GM12801 (cell line): ENCODE data around the gene MBD3.

Experiments
- TF ChIP-seq, protein P1 (sequence below): IDR thresholded peaks from one replicate; pipeline ENCODE4 v1.5.1; 2011; ENCODE audit warnings: control low read depth; ENCODE audit not compliant: insufficient read length; ENCODE audit errors: extremely low read depth

The MBD3 gene

DNA sequence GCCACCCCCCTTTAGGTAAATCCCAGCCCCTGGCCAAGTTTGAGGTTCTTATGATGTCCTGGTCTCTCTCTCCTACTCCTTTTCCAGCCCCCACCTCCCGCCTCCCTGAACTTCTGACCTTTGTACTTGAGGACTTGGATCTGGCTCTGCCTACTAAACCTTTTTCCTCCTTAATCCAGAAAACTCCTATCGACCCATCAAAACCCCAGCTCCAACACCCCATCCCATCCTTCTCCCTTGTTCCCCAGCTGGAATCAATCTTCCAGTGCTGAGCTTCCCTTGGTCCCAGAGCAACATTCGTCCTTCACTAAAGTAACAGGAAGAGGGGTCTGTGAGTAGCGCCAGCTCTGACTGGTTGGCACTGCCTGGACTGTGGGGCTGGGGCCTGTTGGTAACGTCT, 29.9 kb upstream of the MBD3 start:
- TF ChIP-seq, protein P1, sequence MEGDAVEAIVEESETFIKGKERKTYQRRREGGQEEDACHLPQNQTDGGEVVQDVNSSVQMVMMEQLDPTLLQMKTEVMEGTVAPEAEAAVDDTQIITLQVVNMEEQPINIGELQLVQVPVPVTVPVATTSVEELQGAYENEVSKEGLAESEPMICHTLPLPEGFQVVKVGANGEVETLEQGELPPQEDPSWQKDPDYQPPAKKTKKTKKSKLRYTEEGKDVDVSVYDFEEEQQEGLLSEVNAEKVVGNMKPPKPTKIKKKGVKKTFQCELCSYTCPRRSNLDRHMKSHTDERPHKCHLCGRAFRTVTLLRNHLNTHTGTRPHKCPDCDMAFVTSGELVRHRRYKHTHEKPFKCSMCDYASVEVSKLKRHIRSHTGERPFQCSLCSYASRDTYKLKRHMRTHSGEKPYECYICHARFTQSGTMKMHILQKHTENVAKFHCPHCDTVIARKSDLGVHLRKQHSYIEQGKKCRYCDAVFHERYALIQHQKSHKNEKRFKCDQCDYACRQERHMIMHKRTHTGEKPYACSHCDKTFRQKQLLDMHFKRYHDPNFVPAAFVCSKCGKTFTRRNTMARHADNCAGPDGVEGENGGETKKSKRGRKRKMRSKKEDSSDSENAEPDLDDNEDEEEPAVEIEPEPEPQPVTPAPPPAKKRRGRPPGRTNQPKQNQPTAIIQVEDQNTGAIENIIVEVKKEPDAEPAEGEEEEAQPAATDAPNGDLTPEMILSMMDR, result no peak

DNA sequence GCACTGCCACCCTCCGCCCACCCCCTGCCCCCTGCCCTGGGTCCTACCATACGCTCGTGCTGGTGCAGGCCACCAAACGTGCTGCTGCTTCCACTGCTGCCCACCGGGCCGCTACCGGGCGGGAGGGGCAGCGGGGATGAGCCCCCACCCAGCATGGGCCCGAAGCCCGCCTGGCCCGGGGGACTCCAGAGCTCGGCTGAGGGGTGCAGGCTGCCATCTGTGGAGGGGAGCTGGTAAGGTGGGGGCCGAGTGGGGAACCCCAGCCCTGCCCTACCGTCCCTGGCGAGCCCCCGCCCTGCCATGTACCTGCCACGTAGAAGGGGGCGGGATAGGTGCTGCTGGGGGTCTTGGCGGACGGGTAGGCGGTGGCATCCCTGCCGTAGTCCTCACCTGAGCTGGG, 29.3 kb upstream of the MBD3 start:
- TF ChIP-seq, protein P1, result no peak

DNA sequence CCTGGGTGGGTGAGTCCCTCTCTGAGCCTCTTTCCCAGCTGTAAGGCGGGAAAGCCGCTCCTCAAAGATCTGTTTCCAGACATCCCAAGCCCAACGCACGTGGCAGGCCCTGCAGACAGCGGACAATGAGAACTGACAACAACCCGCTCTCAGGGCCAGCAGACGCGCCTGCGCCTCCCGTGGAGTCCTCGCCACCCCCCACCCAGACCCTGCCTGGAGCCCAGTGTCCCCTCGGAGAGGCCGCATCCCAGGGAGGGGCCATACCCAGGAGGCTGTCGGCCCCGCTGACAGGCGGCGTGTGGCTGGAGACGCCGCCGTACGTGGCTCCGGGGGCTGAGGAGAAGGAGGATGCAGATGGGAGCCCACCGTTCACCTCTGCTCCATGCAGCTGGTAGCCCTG, 28.9 kb upstream of the MBD3 start:
- TF ChIP-seq, protein P1, result no peak

DNA sequence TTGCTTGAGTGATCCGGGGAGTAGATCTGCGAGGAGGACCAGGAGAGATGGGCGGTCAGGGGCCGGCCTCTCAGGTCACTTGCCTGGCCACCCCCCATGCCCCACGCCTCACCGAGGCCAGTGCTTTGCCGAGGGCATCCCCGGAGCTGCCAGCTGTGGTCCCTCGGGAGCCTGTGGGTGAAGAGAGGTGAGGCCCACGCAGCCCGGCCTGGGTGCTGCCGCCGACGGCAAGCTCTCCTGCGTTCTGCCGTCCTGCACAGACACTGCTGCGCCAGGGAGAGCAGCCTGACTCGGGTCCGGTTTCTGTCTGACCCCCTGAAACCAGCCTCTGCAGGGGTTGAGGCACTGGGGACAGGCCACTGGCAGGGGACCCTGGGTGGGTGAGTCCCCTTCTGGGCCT, 28.4 kb upstream of the MBD3 start:
- TF ChIP-seq, protein P1, result no peak

DNA sequence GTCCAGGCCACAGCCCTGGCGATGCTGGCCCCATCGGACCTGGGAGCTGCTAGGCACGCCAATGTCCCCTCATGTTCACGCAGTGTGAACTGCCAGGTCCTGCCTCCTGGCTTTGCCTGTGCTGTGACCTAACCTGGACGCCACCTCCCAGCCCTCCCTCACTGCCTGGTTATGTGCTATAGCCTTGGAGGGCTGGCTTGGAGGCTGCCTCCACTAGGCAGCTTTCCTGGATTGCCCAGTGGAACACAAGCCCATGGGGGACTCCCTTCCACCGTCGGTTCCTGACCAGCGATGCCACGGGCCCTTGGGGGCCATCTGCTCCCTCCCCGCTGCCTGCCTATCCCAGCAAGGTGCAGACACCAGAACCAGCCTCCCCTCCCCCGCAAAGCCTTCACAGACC, 27.8 kb upstream of the MBD3 start:
- TF ChIP-seq, protein P1, result no peak

DNA sequence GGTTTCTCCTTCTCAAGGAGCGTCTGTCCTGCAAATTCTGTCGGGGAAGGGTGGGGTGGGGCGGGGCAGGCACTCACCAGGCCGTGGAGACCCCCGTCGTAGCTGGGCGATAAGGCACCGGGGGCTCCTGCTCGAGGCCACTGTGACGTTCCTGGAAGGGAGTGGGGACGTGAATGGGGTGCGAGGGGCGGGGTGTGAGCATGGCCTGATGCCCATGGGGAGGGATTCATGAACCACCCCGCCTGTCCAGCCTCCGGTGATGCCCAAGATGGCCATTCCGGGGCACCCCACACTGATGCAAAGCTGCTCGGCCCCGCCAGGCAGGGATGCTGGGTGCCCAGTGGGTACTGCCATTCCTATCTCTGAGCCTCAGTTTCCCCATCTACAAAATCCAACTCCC, 27.0 kb upstream of the MBD3 start:
- TF ChIP-seq, protein P1, result no peak

DNA sequence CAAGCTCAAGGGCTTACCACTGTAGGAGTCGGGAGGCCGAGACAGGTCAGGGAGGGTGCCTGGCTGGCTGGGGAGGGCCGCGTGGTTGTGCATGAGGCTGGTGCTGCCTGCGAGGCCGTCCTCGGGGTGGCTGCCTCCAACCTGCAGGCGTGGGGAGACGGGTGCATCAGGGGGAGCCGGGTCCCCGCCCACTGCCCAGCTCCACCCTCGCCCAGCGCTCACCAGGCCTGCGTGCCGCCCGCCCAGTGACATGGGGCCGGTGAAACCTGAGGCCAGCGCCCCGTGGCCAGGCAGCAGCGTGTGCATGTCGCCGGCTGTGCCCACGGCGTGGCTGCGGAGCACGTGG, 26.4 kb upstream of the MBD3 start:
- TF ChIP-seq, protein P1, result no peak

DNA sequence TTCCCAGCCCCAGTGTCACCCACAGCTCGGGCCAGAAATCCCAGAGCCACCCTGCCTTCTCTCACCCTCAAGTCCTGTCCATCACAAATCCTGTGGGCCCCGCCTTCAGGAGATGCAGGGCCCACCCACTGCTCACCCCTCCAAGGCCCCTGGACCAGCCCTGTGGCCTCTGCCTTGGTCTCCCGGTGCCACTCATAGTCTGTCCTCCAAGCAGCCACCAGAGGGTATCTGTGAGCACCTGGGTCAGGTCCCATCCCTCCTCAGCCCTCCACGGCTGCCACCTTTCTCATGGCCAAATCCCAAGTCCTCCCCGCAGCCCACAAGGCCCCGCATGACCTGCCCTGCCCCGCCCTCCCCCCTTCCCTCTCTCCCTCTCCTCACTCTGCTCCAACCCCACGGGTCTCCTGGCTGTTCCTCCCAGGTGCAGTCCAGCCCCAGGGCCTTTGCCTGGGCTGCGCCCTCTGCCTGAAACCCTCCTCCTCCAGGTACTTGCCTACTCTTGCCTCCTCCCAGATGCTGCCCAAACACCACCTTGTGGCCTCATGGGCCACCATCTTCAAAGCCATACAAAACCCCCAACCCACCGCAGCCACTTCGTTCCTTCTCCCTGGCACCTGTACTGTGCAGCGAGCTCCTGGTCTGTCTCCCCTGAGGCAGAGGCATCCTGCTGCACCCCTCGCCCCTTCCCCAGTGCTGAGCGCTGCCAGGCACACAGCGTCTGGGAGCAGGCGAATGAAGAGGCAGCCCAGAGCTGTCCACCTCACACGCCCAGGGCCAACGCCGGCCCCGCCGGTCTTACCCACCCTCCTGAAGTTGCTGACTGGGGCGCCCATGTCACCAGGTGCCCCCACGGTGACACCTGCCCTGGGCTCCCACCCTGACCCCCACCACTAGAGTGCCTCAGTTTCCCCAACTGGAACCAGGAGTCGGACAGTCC, 25.8 kb upstream of the MBD3 start:
- TF ChIP-seq, protein P1, result no peak
